GM12891 (cell line): ENCODE measurements around the gene TGFB3. TPM values are rescaled to one million over a fixed set of nuclear protein-coding genes. Genes with fewer than 3 reads are reported as not detected.
"Not testable (repeated sequence)": the region's sequence is repeated elsewhere in the genome, so short reads cannot be mapped to it uniquely, and the experiment has no call there.

Experiments used
- DNase-seq: peaks from one replicate; pipeline ENCODE4 v3.0.0; 2011; ENCODE audit warnings: low spot score; ENCODE audit not compliant: insufficient read length
- FAIRE-seq: peaks from 2 replicates; lab custom pipeline; 2011; peaks lifted over from hg19 to GRCh38; lab: Jason Lieb, UNC
- PAX5 ChIP-seq: IDR thresholded peaks from 2 replicates; pipeline ENCODE4 v1.6.1; 2011; ENCODE audit warnings: low read length, moderate library complexity, mild to moderate bottlenecking; ENCODE audit not compliant: insufficient read depth, severe bottlenecking
- POLR2A ChIP-seq: IDR thresholded peaks from 2 replicates; pipeline ENCODE4 v1.6.1; 2011; ENCODE audit warnings: low read depth, low read length, control low read depth
- POLR2AphosphoS5 ChIP-seq: IDR thresholded peaks from 2 replicates; pipeline ENCODE4 v1.6.1; 2011; ENCODE audit warnings: low read depth, low read length, control low read depth
- POU2F2 ChIP-seq: IDR thresholded peaks from 2 replicates; pipeline ENCODE4 v1.6.1; 2011; ENCODE audit warnings: low read depth, mild to moderate bottlenecking, control low read depth, low read length, moderate library complexity
- SPI1 ChIP-seq: IDR thresholded peaks from 2 replicates; pipeline ENCODE4 v1.6.1; 2011; ENCODE audit warnings: low read depth, low read length, control low read depth
- TAF1 ChIP-seq: IDR thresholded peaks from 2 replicates; pipeline ENCODE4 v1.6.1; 2011; ENCODE audit warnings: low read depth, low read length, control low read depth
- polyA plus RNA-seq: library from polyadenylated mRNA; unstranded; fragments of >200 nt; gene quantifications from one replicate; pipeline ENCODE4 v1.2.1, GENCODE V29; 2012; ENCODE audit warnings: low read depth, missing spikeins, inconsistent platforms; ENCODE audit not compliant: missing spikeins

Gene TGFB3
- polyA plus RNA-seq, result 1.1 TPM

GRCh38 chr14:75981426-75982265, at the start of gene TGFB3:
Gene TGFB3, minus strand, starts transcription at chr14:75981995. Its CDS starts 1,102 bp downstream, at chr14:75980893.
- peak; percentile 91 for FAIRE-seq
- DNase-seq, result peak; percentile 69
- TF ChIP-seq PAX5 (no peak), TAF1 (no peak), SPI1 (peak; percentile 72), POLR2A (0 out of 2 replicates have a peak, but pooled peaks have one; percentile 31), POU2F2 (peak; percentile 91), POLR2AphosphoS5 (no peak)

GRCh38 chr14:76024211-76024907, 42.6 kb upstream of the TGFB3 start:
- TF ChIP-seq TAF1 (no peak), SPI1 (no peak), POLR2AphosphoS5 (no peak), POU2F2 (no peak), PAX5 (no peak), POLR2A (no peak)
- FAIRE-seq (peak; percentile 73), DNase-seq (no peak)

DNA sequence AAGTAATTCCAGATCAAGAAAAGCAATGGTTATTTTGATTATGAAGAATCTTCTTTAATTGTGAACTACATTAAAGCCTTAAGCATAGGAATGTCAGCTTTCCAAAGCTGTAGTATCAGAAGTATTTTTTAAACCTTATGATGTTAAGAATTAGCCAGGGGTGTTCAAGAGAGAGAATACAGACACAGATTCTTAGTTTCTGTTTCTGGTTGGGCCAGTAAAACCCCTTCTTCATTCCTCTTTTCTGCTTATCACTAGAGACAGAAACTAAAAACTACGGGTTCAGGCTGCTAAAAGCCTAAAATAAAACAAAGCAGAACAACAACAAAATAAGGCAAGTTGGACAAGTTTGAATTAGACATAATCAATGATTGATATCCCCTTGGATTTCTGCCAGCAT, 42.0 kb upstream of the TGFB3 start:
- DNase-seq (no peak), FAIRE-seq (no peak)
- no peak for TF ChIP-seq TAF1
- no peak for TF ChIP-seq POU2F2
- no peak for TF ChIP-seq SPI1
- TF ChIP-seq POLR2AphosphoS5, result no peak
- no peak for TF ChIP-seq POLR2A
- TF ChIP-seq PAX5, result no peak

DNA sequence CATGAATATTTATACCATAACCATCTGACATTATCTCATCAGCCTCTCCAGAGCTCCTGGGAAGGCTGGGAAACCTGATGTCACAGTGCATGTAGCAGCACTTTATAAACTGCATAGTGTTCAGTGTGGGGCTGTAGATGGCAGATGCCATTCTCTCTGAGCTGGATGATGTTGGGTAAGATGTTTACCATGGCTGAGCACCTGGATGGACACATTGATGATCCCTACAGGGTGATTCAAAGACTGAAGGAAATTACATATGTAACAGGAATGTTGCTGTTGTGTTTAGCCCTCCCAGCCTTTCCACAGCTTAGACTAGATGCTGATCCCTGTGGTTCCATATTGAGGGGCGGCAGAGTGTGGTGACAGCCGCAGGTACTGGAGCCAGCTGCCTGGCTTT, 41.2 kb upstream of the TGFB3 start:
- no peak for TF ChIP-seq POU2F2
- no peak for TF ChIP-seq TAF1
- no peak for TF ChIP-seq POLR2AphosphoS5
- no peak for TF ChIP-seq PAX5
- TF ChIP-seq POLR2A, result no peak
- TF ChIP-seq SPI1, result no peak
- no peak for FAIRE-seq
- DNase-seq, result no peak

DNA sequence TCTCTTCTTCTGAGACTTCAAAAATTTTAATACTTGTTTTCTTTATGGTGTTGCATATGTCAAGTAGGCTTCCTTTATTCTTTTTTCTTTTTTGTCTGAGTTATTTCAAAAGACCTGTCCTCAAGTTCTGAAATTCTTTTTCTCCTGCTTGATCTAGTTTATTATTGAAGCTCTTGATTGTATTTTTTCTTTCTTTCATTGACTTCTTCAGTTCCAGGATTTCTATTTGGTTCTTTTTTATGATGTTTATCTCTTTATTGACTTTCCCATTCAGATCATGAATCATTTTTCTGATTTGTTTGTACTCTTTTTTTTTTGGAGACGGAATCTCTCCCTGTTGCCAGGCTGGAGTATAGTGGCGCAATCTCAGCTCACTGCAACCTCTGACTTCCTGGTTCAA, 37.9 kb upstream of the TGFB3 start:
- no peak for FAIRE-seq
- TF ChIP-seq POU2F2, result no peak
- TF ChIP-seq POLR2AphosphoS5, result no peak
- TF ChIP-seq POLR2A, result no peak
- TF ChIP-seq SPI1, result no peak
- no peak for TF ChIP-seq PAX5
- TF ChIP-seq TAF1, result no peak
- no peak for DNase-seq

DNA sequence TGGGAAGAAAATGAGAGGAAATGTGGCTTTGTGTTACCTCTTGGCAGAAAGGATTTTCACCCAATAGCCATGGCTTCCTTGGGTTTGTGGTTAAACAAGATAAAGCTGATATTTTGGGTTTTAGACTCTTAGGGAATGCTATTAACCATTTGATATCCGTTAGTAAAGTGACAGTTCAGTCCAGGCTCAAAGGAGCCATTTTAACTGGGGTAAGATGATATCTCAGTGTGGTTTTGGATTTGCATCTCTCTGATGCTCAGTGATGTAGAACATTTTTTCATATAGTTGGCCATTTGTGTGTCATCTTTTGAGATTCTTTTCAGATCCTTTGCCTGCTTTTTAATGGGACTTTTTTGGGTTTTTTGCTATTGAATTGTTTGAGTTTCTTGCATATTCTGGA, 33.9 kb upstream of the TGFB3 start:
- TF ChIP-seq POLR2AphosphoS5 (no peak), PAX5 (no peak), POU2F2 (no peak), SPI1 (no peak), TAF1 (no peak), POLR2A (no peak)
- FAIRE-seq (peak; percentile 76), DNase-seq (no peak)

DNA sequence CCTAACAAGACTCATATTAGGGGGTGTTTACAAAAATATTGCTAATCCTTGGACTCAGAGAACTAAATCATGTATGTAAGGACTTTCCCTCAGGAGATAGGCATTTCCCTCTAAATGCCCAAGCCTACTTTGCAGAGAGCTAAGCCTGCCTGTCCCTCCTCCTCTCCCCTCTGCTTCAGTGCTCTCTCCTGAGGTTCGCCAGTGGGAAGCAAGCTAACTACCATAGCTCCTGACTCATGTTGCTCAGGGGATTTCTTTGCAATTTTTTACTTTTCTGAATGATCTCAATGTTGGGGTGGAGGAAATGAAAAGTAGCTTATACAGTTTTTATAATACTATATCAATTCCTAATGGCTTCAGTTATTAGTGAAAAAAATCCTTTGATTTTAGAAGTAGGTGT, 33.4 kb upstream of the TGFB3 start:
- TF ChIP-seq SPI1, result no peak
- TF ChIP-seq POU2F2, result no peak
- TF ChIP-seq TAF1, result no peak
- no peak for TF ChIP-seq PAX5
- no peak for TF ChIP-seq POLR2A
- TF ChIP-seq POLR2AphosphoS5, result no peak
- DNase-seq (no peak), FAIRE-seq (no peak)

DNA sequence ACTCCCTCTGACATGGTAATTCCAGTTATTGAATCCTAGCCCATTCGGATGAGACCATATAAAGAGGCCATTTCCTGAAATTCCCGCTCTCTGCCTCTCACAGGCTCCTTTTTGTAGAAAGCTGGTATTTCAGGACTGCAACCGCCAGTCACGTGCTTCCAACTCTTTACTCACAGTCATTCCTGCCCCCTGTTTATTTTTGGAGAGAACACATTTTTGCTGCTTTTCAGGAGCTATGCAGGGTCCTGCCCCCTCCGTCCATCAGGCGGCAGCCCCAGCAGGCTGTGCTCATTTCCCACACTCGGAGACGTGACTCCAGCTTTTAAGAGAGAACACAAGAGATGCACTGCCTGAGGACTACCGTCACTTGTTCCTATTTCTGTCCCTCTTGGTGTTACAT, 30.6 kb upstream of the TGFB3 start:
- no peak for TF ChIP-seq POU2F2
- no peak for TF ChIP-seq POLR2A
- no peak for TF ChIP-seq TAF1
- TF ChIP-seq POLR2AphosphoS5, result no peak
- no peak for DNase-seq
- no peak for FAIRE-seq

- TF ChIP-seq POLR2AphosphoS5 (no peak), POLR2A (no peak), TAF1 (no peak), POU2F2 (no peak), SPI1 (no peak), PAX5 (no peak)
- FAIRE-seq, result no peak
These were observed 30.1 kb upstream of the TGFB3 start for GRCh38 chr14:76011930-76012329.

DNA sequence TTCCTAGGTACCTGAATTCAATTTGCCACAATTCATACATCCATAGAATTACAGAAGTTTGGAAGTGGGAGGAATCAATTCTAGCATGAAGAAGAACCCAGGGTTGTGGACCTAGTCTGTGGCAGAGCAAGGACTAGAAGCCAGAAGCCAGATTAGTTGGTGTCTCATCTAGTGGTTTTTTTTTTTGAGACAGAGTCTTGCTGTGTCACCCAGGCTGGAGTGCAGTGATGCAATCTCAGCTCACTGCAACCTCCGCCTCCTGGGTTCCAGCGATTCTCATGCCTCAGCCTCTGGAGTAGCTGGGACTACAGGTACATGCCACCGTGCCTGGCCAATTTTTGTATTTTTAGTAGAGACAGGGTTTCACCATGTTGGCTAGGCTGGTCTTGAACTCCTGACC, 27.8 kb upstream of the TGFB3 start:
- DNase-seq, result not testable (repeated sequence)

More at GRCh38 chr14:76011930-76012329, 30.1 kb upstream of the TGFB3 start:
- no peak for DNase-seq

More for the DNA sequence above, 27.8 kb upstream of the TGFB3 start:
- FAIRE-seq, result not testable (repeated sequence)
